ENCODE measurements around the gene IGSF8.

GRCh38 chr1:160043543-160043942, 54.9 kb downstream of the IGSF8 start:
- TF ChIP-seq POLR2A (IDR thresholded peaks at IDR 0.05; ENCODE audit: low read depth, low read length) = no peak
- TF ChIP-seq POLR2AphosphoS5 (IDR thresholded peaks at IDR 0.05; ENCODE audit: low read depth, low read length) = no peak
- no peak for TF ChIP-seq TAF1 (IDR thresholded peaks at IDR 0.05; ENCODE audit: borderline replicate concordance, low read depth, low read length)

Data from GM12892 (cell line).